ENCODE measurements around the gene RALGAPA2. TPM values are rescaled to one million over a fixed set of nuclear protein-coding genes. Genes with fewer than 3 reads are reported as not detected.

RALGAPA2 gene
- total RNA-seq, 2 experiments from 2014 or later = 21.8 to 22.8 TPM

- CTCF ChIA-PET = interaction anchor here (2.0 kb wide), 1 partner anchor 11 kb away, joined by 9 read pairs; no protein-coding TSS in a partner anchor
- H3K4me1 Mint-ChIP-seq (ENCODE audit: low read depth) = no peaks in the 10 kb centered on the region
- POLR2A ChIA-PET = no interaction called here
Measured at GRCh38 chr20:20440886-20441658, 271.4 kb downstream of the RALGAPA2 start.

GRCh38 chr20:20440481-20440880 lies 272.0 kb downstream of the RALGAPA2 start:
- Mint-ChIP-seq H3K27me3 (ENCODE audit: low read depth) (no peaks in the 10 kb centered on the region), H3K9me3 (ENCODE audit: insufficient read depth) (no peaks in the 10 kb centered on the region), H3K27ac (no peak overlapping the region), H3K4me3 (no peak overlapping the region), H3K4me1 (ENCODE audit: low read depth) (no peaks in the 10 kb centered on the region), H3K36me3 (ENCODE audit: low read depth) (no peaks in the 10 kb centered on the region)
- no peak for DNase-seq
- ATAC-seq = no peak
- POLR2A ChIA-PET = no interaction called here
- CTCF ChIA-PET = interaction anchor here (2.0 kb wide), 1 partner anchor 12 kb away, joined by 9 read pairs; no protein-coding TSS in a partner anchor

More at GRCh38 chr20:20440886-20441658, 271.4 kb downstream of the RALGAPA2 start:
- DNase-seq = no peak
- Mint-ChIP-seq H3K27ac (no peak overlapping the region), H3K4me3 (no peak overlapping the region), H3K27me3 (ENCODE audit: low read depth) (no peaks in the 10 kb centered on the region), H3K9me3 (ENCODE audit: insufficient read depth) (no peaks in the 10 kb centered on the region), H3K36me3 (ENCODE audit: low read depth) (no peaks in the 10 kb centered on the region)
- ATAC-seq = no peak

- ChIA-PET CTCF (interaction anchor here (2.0 kb wide), 1 partner anchor 12 kb away, joined by 9 read pairs; no protein-coding TSS in a partner anchor), POLR2A (no interaction called here)
- Mint-ChIP-seq H3K4me1 (ENCODE audit: low read depth) (no peaks in the 10 kb centered on the region), H3K36me3 (ENCODE audit: low read depth) (no peaks in the 10 kb centered on the region), H3K27me3 (ENCODE audit: low read depth) (no peaks in the 10 kb centered on the region), H3K4me3 (no peak overlapping the region), H3K9me3 (ENCODE audit: insufficient read depth) (no peaks in the 10 kb centered on the region), H3K27ac (no peak overlapping the region)
- ATAC-seq = no peak
- DNase-seq = no peak
Measured at GRCh38 chr20:20439602-20440190, 272.7 kb downstream of the RALGAPA2 start.

- no peak for ATAC-seq
- Mint-ChIP-seq H3K4me3 (no peak overlapping the region), H3K27me3 (ENCODE audit: low read depth) (no peaks in the 10 kb centered on the region), H3K9me3 (ENCODE audit: insufficient read depth) (no peaks in the 10 kb centered on the region), H3K27ac (no peak overlapping the region), H3K4me1 (ENCODE audit: low read depth) (no peaks in the 10 kb centered on the region), H3K36me3 (ENCODE audit: low read depth) (no peaks in the 10 kb centered on the region)
- DNase-seq = no peak
- CTCF ChIA-PET = no interaction called here
- POLR2A ChIA-PET = no interaction called here
Measured at GRCh38 chr20:20437314-20437713, 275.1 kb downstream of the RALGAPA2 start.

- Mint-ChIP-seq H3K27ac (no peak overlapping the region), H3K4me1 (ENCODE audit: low read depth) (no peaks in the 10 kb centered on the region)
Measured at GRCh38 chr20:20436689-20437088, 275.8 kb downstream of the RALGAPA2 start.

GRCh38 chr20:20435453-20435852 lies 277.0 kb downstream of the RALGAPA2 start:
- Mint-ChIP-seq H3K4me1 (ENCODE audit: low read depth) (no peaks in the 10 kb centered on the region), H3K27me3 (ENCODE audit: low read depth) (no peaks in the 10 kb centered on the region), H3K27ac (no peak overlapping the region), H3K36me3 (ENCODE audit: low read depth) (no peaks in the 10 kb centered on the region), H3K9me3 (ENCODE audit: insufficient read depth) (no peaks in the 10 kb centered on the region), H3K4me3 (no peak overlapping the region)
- no peak for DNase-seq
- no peak for ATAC-seq
- ChIA-PET CTCF (no interaction called here), POLR2A (no interaction called here)

More at GRCh38 chr20:20436689-20437088, 275.8 kb downstream of the RALGAPA2 start:
- DNase-seq (no peak), ATAC-seq (no peak)
- CTCF ChIA-PET = no interaction called here
- Mint-ChIP-seq H3K36me3 (ENCODE audit: low read depth) (no peaks in the 10 kb centered on the region), H3K9me3 (ENCODE audit: insufficient read depth) (no peaks in the 10 kb centered on the region), H3K4me3 (no peak overlapping the region), H3K27me3 (ENCODE audit: low read depth) (no peaks in the 10 kb centered on the region)
- POLR2A ChIA-PET = no interaction called here

GRCh38 chr20:20432618-20433286 lies 279.7 kb downstream of the RALGAPA2 start:
- H3K4me3 Mint-ChIP-seq = no peak overlapping the region
- DNase-seq = no peak
- no peaks in the 10 kb centered on the region for H3K4me1 Mint-ChIP-seq (ENCODE audit: low read depth)
- ChIA-PET POLR2A (interaction anchor here (0.7 kb wide), 1 partner anchor 110 kb away, joined by 3 read pairs; no protein-coding TSS in a partner anchor), CTCF (no interaction called here)
- no peaks in the 10 kb centered on the region for H3K36me3 Mint-ChIP-seq (ENCODE audit: low read depth)
- H3K27ac Mint-ChIP-seq = no peak overlapping the region
- H3K9me3 Mint-ChIP-seq (ENCODE audit: insufficient read depth) = no peaks in the 10 kb centered on the region
- no peak for ATAC-seq
- H3K27me3 Mint-ChIP-seq (ENCODE audit: low read depth) = no peaks in the 10 kb centered on the region

- CTCF ChIA-PET = no interaction called here
- Mint-ChIP-seq H3K9me3 (ENCODE audit: insufficient read depth) (no peaks in the 10 kb centered on the region), H3K27me3 (ENCODE audit: low read depth) (no peaks in the 10 kb centered on the region), H3K36me3 (ENCODE audit: low read depth) (no peaks in the 10 kb centered on the region), H3K4me1 (ENCODE audit: low read depth) (no peaks in the 10 kb centered on the region), H3K27ac (no peak overlapping the region), H3K4me3 (no peak overlapping the region)
- POLR2A ChIA-PET = no interaction called here
- ATAC-seq = no peak
- DNase-seq = no peak
Measured at GRCh38 chr20:20430066-20430465, 282.4 kb downstream of the RALGAPA2 start.

- no peak overlapping the region for H3K27ac Mint-ChIP-seq
- CTCF ChIA-PET = no interaction called here
- DNase-seq (no peak), ATAC-seq (no peak)
- no peaks in the 10 kb centered on the region for H3K4me1 Mint-ChIP-seq (ENCODE audit: low read depth)
- no peaks in the 10 kb centered on the region for H3K9me3 Mint-ChIP-seq (ENCODE audit: insufficient read depth)
- H3K4me3 Mint-ChIP-seq = no peak overlapping the region
- no peaks in the 10 kb centered on the region for H3K36me3 Mint-ChIP-seq (ENCODE audit: low read depth)
- H3K27me3 Mint-ChIP-seq (ENCODE audit: low read depth) = no peaks in the 10 kb centered on the region
- POLR2A ChIA-PET = no interaction called here
Measured at GRCh38 chr20:20428067-20428466, 284.4 kb downstream of the RALGAPA2 start.

- no peak for DNase-seq
- CTCF ChIA-PET = no interaction called here
- Mint-ChIP-seq H3K9me3 (ENCODE audit: insufficient read depth) (no peaks in the 10 kb centered on the region), H3K4me1 (ENCODE audit: low read depth) (no peaks in the 10 kb centered on the region), H3K36me3 (ENCODE audit: low read depth) (no peaks in the 10 kb centered on the region), H3K27me3 (ENCODE audit: low read depth) (no peaks in the 10 kb centered on the region), H3K27ac (no peak overlapping the region), H3K4me3 (no peak overlapping the region)
- POLR2A ChIA-PET = no interaction called here
- ATAC-seq = no peak
Measured at GRCh38 chr20:20427227-20427864, 285.1 kb downstream of the RALGAPA2 start.

- H3K36me3 Mint-ChIP-seq (ENCODE audit: low read depth) = no peaks in the 10 kb centered on the region
- POLR2A ChIA-PET = no interaction called here
- ATAC-seq (no peak), DNase-seq (no peak)
- CTCF ChIA-PET = no interaction called here
- no peak overlapping the region for H3K4me3 Mint-ChIP-seq
- no peaks in the 10 kb centered on the region for H3K4me1 Mint-ChIP-seq (ENCODE audit: low read depth)
- H3K27me3 Mint-ChIP-seq (ENCODE audit: low read depth) = no peaks in the 10 kb centered on the region
- no peaks in the 10 kb centered on the region for H3K9me3 Mint-ChIP-seq (ENCODE audit: insufficient read depth)
- H3K27ac Mint-ChIP-seq = no peak overlapping the region
Measured at GRCh38 chr20:20426655-20426907, 285.9 kb downstream of the RALGAPA2 start.
